ENCODE data around the gene FNDC3A.
A peak's percentile ranks its signal among the peaks of the same experiment; 100 is the strongest.

Gene FNDC3A

GRCh38 chr13:49248622-49249002 lies 272.9 kb downstream of the FNDC3A start:
- no peak for DNase-seq (ENCODE audit: low read depth)
- no peak for TF ChIP-seq CTCF (IDR thresholded peaks at IDR 0.05; ENCODE audit: insufficient read depth, low read depth, low read length, missing control alignments)
- peak overlapping the region; percentile 93 for H3K4me3 ChIP-seq (ENCODE audit: low read depth, low read length)

GRCh38 chr13:49251326-49251725 lies 275.6 kb downstream of the FNDC3A start:
- no peak for TF ChIP-seq CTCF (IDR thresholded peaks at IDR 0.05; ENCODE audit: insufficient read depth, low read depth, low read length, missing control alignments)
- no peak for DNase-seq (ENCODE audit: low read depth)
- H3K4me3 ChIP-seq (ENCODE audit: low read depth, low read length), result no peak overlapping the region

GRCh38 chr13:49253310-49253709 lies 277.6 kb downstream of the FNDC3A start:
- no peak for TF ChIP-seq CTCF (IDR thresholded peaks at IDR 0.05; ENCODE audit: insufficient read depth, low read depth, low read length, missing control alignments)
- H3K4me3 ChIP-seq (ENCODE audit: low read depth, low read length), result no peak overlapping the region
- DNase-seq (ENCODE audit: low read depth), result no peak

GRCh38 chr13:49254007-49254406 lies 278.3 kb downstream of the FNDC3A start:
- TF ChIP-seq CTCF (IDR thresholded peaks at IDR 0.05; ENCODE audit: insufficient read depth, low read depth, low read length, missing control alignments), result no peak
- DNase-seq (ENCODE audit: low read depth), result no peak
- H3K4me3 ChIP-seq (ENCODE audit: low read depth, low read length), result no peak overlapping the region

GRCh38 chr13:49256841-49257240 lies 281.1 kb downstream of the FNDC3A start:
- no peak for TF ChIP-seq CTCF (IDR thresholded peaks at IDR 0.05; ENCODE audit: insufficient read depth, low read depth, low read length, missing control alignments)
- DNase-seq (ENCODE audit: low read depth), result no peak
- no peak overlapping the region for H3K4me3 ChIP-seq (ENCODE audit: low read depth, low read length)

GRCh38 chr13:49258089-49258796 lies 282.5 kb downstream of the FNDC3A start:
- no peak for DNase-seq (ENCODE audit: low read depth)
- no peak for TF ChIP-seq CTCF (IDR thresholded peaks at IDR 0.05; ENCODE audit: insufficient read depth, low read depth, low read length, missing control alignments)

More at GRCh38 chr13:49258089-49258796, 282.5 kb downstream of the FNDC3A start:
- H3K4me3 ChIP-seq (ENCODE audit: low read depth, low read length), result peak overlapping the region; percentile 46
